ENCODE measurements around the gene NAB2.
"Not testable (repeated sequence)": the region's sequence is repeated elsewhere in the genome, so short reads cannot be mapped to it uniquely, and the experiment has no call there.

The NAB2 gene

GRCh38 chr12:57069523-57069922 is 19.4 kb upstream of the NAB2 start:
- peak in 3 of 5 experiments; percentile 33 to 87 (median 56) for DNase-seq

GRCh38 chr12:57072661-57073060 is 16.3 kb upstream of the NAB2 start:
- DNase-seq = no peak

- DNase-seq = not testable (repeated sequence)
These were observed 15.1 kb upstream of the NAB2 start for GRCh38 chr12:57073566-57074450.

GRCh38 chr12:57078519-57079404 is 10.2 kb upstream of the NAB2 start, which contains the start of gene NEMP1:
NEMP1 (minus strand) TSS chr12:57078791; CDS start chr12:57078745, 46 bp downstream.
- peak; percentile 81 to 100 (median 94) for DNase-seq

GRCh38 chr12:57079821-57080220 is 9.1 kb upstream of the NAB2 start:
- DNase-seq = no peak

DNA sequence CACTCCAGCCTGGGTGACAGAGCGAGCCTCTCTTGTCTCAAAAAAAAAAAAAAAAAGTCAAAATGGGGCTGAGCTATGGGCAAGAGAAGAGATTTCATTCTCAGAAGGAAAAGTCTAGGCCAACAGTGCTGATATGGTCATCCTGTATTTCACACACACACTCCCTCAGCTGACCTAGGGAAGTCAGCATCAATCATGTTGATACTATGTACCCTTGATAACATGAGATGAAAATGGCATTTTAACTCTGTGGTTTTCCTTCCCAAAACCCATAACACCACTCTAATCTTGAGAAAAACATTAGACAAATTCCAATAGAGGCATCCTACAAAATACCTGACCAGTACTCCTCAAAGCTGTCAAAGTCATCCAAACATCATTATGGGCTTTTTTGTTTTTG is 8.1 kb upstream of the NAB2 start:
- no peak for DNase-seq

- DNase-seq = peak in 1 of 5 experiments; percentile 60
These were observed 2.9 kb upstream of the NAB2 start for GRCh38 chr12:57085999-57086492.

GRCh38 chr12:57086493-57087009 is 2.4 kb upstream of the NAB2 start:
- peak in 4 of 5 experiments; percentile 31 to 58 (median 38) for DNase-seq

GRCh38 chr12:57087010-57087690 is 1.8 kb upstream of the NAB2 start:
- peak; percentile 80 to 92 (median 87) for DNase-seq

GRCh38 chr12:57087691-57088353 is 1.1 kb upstream of the NAB2 start:
- DNase-seq = peak; percentile 47 to 83 (median 71)

DNA sequence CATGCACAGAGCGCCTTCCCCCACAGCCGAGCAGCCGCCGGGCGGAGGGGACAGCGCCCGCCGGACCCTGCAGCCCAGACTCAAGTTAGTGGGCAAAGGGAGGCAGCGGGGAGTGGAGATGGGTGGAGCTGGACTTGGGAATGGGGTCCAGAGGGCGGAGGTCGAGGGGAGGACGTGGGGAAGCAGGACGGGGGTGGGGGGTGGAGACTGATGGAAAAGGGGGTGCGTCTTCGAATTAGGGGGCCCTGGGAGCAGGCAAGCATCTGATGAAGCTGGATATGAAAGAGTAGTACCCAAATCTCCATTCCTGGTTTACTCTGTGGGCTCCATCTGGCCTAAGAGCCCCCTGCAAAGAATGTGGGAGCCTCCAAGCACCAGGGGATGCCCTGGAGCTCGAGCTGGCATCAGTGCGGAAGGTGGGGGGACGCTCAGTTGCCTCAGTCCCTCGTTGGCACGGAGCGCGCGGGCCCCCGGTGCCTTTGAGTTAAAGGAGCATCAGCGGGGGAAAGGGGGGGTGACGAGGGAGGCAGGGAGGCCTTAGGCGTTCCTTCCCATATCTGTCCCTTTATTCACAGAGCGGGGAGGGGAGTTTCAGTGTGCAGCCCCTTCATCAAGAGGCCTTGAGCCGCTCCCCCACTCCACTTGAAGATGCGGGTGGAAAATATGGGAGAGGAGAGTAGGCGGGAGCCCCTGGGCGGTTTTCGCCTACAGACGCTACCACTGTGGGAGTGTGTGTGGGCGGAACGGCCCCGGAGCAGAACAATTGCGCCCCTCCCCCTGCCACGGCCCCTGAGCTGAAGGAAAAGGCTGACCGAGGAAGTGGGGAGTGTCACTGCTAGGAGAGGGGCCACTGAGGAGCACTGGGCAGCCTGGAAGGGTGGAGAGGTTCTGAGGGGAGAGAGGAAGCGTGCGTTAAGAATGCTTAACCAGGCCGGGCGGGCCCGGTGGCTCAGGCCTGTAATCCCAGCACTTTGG is 644 bp downstream of the NAB2 start:
- DNase-seq = peak in 4 of 5 experiments; percentile 30 to 54 (median 40)

DNA sequence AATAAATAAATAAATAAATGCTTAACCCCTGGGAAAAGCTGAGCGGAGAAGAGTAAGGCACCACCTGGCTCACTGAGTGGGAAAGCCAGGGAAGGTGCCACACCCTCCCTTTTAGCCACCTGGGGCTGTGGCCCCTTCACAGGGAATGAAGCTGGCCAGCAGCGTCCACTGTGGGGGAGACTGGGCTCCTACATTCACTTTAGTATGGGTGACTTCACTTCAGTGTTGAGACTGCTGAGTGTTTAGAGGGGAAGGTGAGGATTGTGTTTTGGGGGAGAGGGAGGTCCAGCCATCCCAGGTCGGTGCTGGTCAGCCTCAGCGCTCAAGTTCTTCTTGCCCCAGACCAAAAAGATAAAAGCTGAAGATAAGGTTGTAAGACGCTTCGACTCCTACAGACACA is 1.6 kb downstream of the NAB2 start:
- DNase-seq = no peak

DNA sequence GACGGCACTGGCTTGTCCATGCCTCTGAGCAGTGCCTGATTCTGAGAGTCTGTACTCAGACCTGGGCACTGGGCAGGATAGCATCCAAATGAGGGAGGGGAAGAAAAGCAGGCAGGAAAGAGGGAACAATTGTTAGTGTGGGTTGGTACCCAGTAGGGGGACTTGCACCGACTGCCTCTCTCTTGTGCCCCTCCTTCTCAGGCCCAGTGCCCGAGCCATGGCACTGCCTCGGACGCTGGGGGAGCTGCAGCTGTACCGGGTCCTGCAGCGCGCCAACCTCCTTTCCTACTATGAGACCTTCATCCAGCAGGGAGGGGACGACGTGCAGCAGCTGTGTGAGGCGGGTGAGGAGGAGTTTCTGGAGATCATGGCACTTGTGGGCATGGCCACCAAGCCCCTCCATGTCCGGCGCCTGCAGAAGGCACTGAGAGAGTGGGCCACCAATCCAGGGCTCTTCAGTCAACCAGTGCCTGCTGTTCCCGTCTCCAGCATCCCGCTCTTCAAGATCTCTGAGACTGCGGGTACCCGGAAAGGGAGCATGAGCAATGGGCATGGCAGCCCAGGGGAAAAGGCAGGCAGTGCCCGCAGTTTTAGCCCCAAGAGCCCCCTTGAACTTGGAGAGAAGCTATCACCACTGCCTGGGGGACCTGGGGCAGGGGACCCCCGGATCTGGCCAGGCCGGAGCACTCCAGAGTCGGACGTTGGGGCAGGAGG is 2.2 kb downstream of the NAB2 start:
- no peak for DNase-seq

- no peak for DNase-seq
These were observed 3.0 kb downstream of the NAB2 start for GRCh38 chr12:57091638-57092528.

- DNase-seq = no peak
These were observed 3.6 kb downstream of the NAB2 start for GRCh38 chr12:57092529-57092862.

GRCh38 chr12:57092876-57093414 is 4.0 kb downstream of the NAB2 start:
- DNase-seq = no peak

- DNase-seq = peak in 4 of 5 experiments; percentile 46 to 67 (median 53)
These were observed 4.7 kb downstream of the NAB2 start for GRCh38 chr12:57093415-57094207.

Measured in T-helper 2 cell (primary cell).